NT2/D1 (cell line): ENCODE data around the gene TOP3B.

Experiments
- SUZ12 ChIP-seq: IDR thresholded peaks from 2 replicates; pipeline ENCODE4 v1.6.1; 2011; ENCODE audit not compliant: insufficient read length, insufficient read depth; ENCODE audit errors: extremely low read depth
- ZNF274 ChIP-seq: IDR thresholded peaks from 2 replicates; pipeline ENCODE4 v1.6.1; 2011; ENCODE audit warnings: mild to moderate bottlenecking, low read depth, low read length

DNA sequence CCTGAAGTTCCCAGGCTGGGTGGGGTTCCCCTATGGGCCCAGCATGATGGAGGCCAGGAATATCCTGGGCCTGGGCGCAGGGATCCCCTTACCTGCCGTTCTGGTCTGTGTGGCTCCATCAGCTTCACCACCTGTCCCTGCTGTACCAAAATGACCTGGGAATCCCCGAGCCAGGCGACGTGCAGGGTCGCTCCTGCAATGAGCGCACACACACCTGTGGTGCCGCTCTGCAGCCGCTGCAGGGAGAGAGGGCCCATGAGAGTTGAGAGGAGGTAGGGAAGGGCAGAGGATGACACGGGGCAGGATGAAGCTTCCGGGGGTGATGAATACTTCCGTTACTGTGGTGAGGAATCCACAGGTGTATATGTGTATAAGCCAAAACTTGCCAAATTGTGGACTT, 51.5 kb downstream of the TOP3B start:
- no peak for TF ChIP-seq SUZ12
- no peak for TF ChIP-seq ZNF274
